ENCODE data around the gene AHRR. TPM values are rescaled to one million over a fixed set of nuclear protein-coding genes. Genes with fewer than 3 reads are reported as not detected.

The AHRR gene
- total RNA-seq, 1 donor from 2014 or later, result 11.3 TPM

DNA sequence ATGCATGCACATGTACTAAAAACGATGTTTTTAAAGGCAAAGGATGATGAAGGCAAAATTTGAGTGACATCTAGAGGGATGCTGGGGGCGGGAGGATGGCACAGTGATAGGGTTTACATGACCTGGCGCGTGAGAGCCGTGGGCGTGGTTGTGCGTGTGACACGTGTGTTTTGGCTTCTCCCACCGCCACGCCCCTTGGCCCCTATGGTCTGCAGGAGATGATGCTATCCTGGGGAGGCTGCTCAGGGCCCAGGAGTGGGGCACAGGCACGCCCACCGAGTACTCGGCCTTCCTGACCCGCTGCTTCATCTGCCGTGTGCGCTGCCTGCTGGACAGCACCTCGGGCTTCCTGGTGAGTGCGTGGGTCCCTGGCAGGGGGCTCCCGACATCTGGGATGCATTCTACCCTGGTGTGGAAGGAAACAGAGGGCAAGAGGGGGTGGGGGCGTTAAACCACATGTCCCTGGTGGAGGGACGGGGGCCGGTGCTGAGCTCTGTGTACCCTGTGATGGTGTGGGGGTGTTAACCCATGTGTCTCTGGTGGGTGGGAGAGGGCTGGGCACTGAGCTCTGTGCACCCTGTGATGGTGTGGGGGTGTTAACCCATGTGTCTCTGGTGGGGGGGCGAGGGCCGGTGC, 102.2 kb downstream of the AHRR start:
- H3K4me1 ChIP-seq, result no peaks in the 10 kb centered on the region
- intact Hi-C loops (cut with DNase I), result no loop called here

GRCh38 chr5:424301-425110, 103.0 kb downstream of the AHRR start:
- intact Hi-C loops (cut with DNase I), result no loop called here
- no peak for DNase-seq (ENCODE audit: extremely low spot score in 2 of 2)
- H3K4me1 ChIP-seq, result peaks cover 2% of the 10 kb centered on the region

More for the DNA sequence above, 102.2 kb downstream of the AHRR start:
- H3K27me3 ChIP-seq, result no peaks in the 10 kb centered on the region
- TF ChIP-seq, protein P1, sequence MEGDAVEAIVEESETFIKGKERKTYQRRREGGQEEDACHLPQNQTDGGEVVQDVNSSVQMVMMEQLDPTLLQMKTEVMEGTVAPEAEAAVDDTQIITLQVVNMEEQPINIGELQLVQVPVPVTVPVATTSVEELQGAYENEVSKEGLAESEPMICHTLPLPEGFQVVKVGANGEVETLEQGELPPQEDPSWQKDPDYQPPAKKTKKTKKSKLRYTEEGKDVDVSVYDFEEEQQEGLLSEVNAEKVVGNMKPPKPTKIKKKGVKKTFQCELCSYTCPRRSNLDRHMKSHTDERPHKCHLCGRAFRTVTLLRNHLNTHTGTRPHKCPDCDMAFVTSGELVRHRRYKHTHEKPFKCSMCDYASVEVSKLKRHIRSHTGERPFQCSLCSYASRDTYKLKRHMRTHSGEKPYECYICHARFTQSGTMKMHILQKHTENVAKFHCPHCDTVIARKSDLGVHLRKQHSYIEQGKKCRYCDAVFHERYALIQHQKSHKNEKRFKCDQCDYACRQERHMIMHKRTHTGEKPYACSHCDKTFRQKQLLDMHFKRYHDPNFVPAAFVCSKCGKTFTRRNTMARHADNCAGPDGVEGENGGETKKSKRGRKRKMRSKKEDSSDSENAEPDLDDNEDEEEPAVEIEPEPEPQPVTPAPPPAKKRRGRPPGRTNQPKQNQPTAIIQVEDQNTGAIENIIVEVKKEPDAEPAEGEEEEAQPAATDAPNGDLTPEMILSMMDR (IDR thresholded peaks at IDR 0.05), result no peak
- no peak for DNase-seq (ENCODE audit: extremely low spot score in 2 of 2)
- H3K36me3 ChIP-seq, result no peaks in the 10 kb centered on the region
- H3K27ac ChIP-seq, result no peak overlapping the region
- H3K9me3 ChIP-seq, result no peaks in the 10 kb centered on the region
- no peak overlapping the region for H3K4me3 ChIP-seq

GRCh38 chr5:425714-426113, 104.2 kb downstream of the AHRR start:
- no peaks in the 10 kb centered on the region for H3K9me3 ChIP-seq
- peaks cover 14% of the 10 kb centered on the region for H3K4me1 ChIP-seq
- H3K27me3 ChIP-seq, result no peaks in the 10 kb centered on the region
- intact Hi-C loops (cut with DNase I), result no loop called here
- no peak for DNase-seq (ENCODE audit: extremely low spot score in 2 of 2)
- TF ChIP-seq POLR2AphosphoS5 (IDR thresholded peaks at IDR 0.05; ENCODE audit: insufficient read depth in 1 of 2, low read depth in 1 of 2), result no peak
- TF ChIP-seq, protein P1 (IDR thresholded peaks at IDR 0.05), result no peak
- TF ChIP-seq POLR2A (IDR thresholded peaks at IDR 0.05), result no peak
- no peak overlapping the region for H3K4me3 ChIP-seq
- H3K36me3 ChIP-seq, result no peaks in the 10 kb centered on the region
- H3K27ac ChIP-seq, result no peak overlapping the region

More at GRCh38 chr5:424301-425110, 103.0 kb downstream of the AHRR start:
- H3K4me3 ChIP-seq, result no peak overlapping the region
- H3K9me3 ChIP-seq, result no peaks in the 10 kb centered on the region
- no peak overlapping the region for H3K27ac ChIP-seq
- H3K36me3 ChIP-seq, result no peaks in the 10 kb centered on the region
- H3K27me3 ChIP-seq, result no peaks in the 10 kb centered on the region
- TF ChIP-seq, protein P1 (IDR thresholded peaks at IDR 0.05), result no peak
- no peak for TF ChIP-seq POLR2A (IDR thresholded peaks at IDR 0.05)
- TF ChIP-seq POLR2AphosphoS5 (IDR thresholded peaks at IDR 0.05; ENCODE audit: insufficient read depth in 1 of 2, low read depth in 1 of 2), result no peak

DNA sequence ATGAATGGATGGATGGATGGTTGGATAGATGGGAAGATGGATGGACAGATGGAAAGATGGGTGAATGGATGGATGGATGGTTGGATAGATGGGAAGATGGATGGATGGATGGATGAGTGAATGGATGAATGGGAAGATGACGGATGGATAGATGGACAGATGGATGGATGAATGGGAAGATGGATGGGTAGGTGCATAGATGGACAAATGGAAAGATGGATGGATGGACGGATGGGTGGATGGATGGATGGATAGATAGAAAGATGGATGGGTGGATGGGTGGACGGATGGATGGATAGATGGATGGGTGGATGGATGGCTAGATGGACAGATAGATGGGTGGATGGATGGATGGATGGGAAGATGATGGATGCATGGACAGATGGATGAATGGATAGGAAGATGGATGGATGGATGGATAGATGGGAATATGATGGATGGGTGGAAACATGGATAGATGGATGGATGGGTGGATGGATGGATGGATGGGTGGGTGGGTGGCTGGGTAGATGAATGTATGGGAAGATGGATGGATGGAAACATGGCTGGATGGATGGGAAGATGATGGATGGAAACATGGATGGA, 105.0 kb downstream of the AHRR start:
- peaks cover 16% of the 10 kb centered on the region for H3K4me1 ChIP-seq
- intact Hi-C loops (cut with DNase I), result no loop called here
- H3K27ac ChIP-seq, result no peak overlapping the region
- DNase-seq (ENCODE audit: extremely low spot score in 2 of 2), result no peak
- no peaks in the 10 kb centered on the region for H3K36me3 ChIP-seq
- H3K9me3 ChIP-seq, result no peaks in the 10 kb centered on the region
- H3K4me3 ChIP-seq, result no peak overlapping the region
- TF ChIP-seq, protein P1 (IDR thresholded peaks at IDR 0.05), result no peak
- no peak for TF ChIP-seq POLR2A (IDR thresholded peaks at IDR 0.05)
- no peak for TF ChIP-seq POLR2AphosphoS5 (IDR thresholded peaks at IDR 0.05; ENCODE audit: insufficient read depth in 1 of 2, low read depth in 1 of 2)
- no peaks in the 10 kb centered on the region for H3K27me3 ChIP-seq
